HEK293 (cell line): ENCODE results near the gene NAT16.

ENCODE experiments used
- GLIS1 ChIP-seq: fragments of 450-650 bp; formaldehyde crosslinking; IDR thresholded peaks from 2 replicates; pipeline ENCODE4 v1.5.1; 2016; ENCODE audit warnings: missing biosample characterization, missing genetic modification characterization
- GLIS2 ChIP-seq: fragments of 450-650 bp; formaldehyde crosslinking; IDR thresholded peaks from 2 replicates; pipeline ENCODE4 v1.5.1; 2016; ENCODE audit warnings: missing biosample characterization, missing genetic modification characterization
- HOXA7 ChIP-seq: sonication (generic); formaldehyde crosslinking; IDR thresholded peaks from 2 replicates; pipeline ENCODE4 v1.8.1; 2022; ENCODE audit warnings: missing genetic modification reagents, borderline replicate concordance
- KLF9 ChIP-seq: fragments of 450-650 bp; formaldehyde crosslinking; IDR thresholded peaks from 2 replicates; pipeline ENCODE4 v1.5.1; 2016; ENCODE audit warnings: missing biosample characterization, missing genetic modification characterization, low read depth
- MZF1 ChIP-seq: fragments of 450-650 bp; formaldehyde crosslinking; IDR thresholded peaks from 2 replicates; pipeline ENCODE4 v1.5.1; 2017; ENCODE audit warnings: missing biosample characterization, missing genetic modification characterization, borderline replicate concordance
- PRDM1 ChIP-seq: fragments of 450-650 bp; formaldehyde crosslinking; IDR thresholded peaks from 2 replicates; pipeline ENCODE4; 2016; ENCODE audit warnings: missing biosample characterization, missing genetic modification characterization
- SP2 ChIP-seq: fragments of 450-650 bp; formaldehyde crosslinking; IDR thresholded peaks from 2 replicates; pipeline ENCODE4 v1.5.1; 2016; ENCODE audit warnings: missing biosample characterization, missing genetic modification characterization
- ZBTB20 ChIP-seq: fragments of 450-650 bp; formaldehyde crosslinking; IDR thresholded peaks from 2 replicates; pipeline ENCODE4 v1.5.1; 2016; ENCODE audit warnings: missing biosample characterization, missing genetic modification characterization
- ZNF121 ChIP-seq: fragments of 450-650 bp; formaldehyde crosslinking; IDR thresholded peaks from 2 replicates; pipeline ENCODE4 v1.5.1; 2016; ENCODE audit warnings: missing biosample characterization, missing genetic modification characterization
- ZNF157 ChIP-seq: fragments of 450-650 bp; formaldehyde crosslinking; IDR thresholded peaks from 2 replicates; pipeline ENCODE4 v1.5.1; 2016; ENCODE audit warnings: missing biosample characterization, missing genetic modification characterization
- ZNF202 ChIP-seq: fragments of 450-650 bp; formaldehyde crosslinking; IDR thresholded peaks from 2 replicates; pipeline ENCODE4 v1.5.1; 2016; ENCODE audit warnings: missing biosample characterization, missing genetic modification characterization, borderline replicate concordance
- ZNF426 ChIP-seq: fragments of 450-650 bp; formaldehyde crosslinking; IDR thresholded peaks from 2 replicates; pipeline ENCODE4 v1.5.1; 2017; ENCODE audit warnings: missing biosample characterization, missing genetic modification characterization, mild to moderate bottlenecking, inconsistent platforms, moderate library complexity
- ZNF48 ChIP-seq: fragments of 450-650 bp; formaldehyde crosslinking; IDR thresholded peaks from 2 replicates; pipeline ENCODE4 v1.5.1; 2016; ENCODE audit warnings: missing biosample characterization, missing genetic modification characterization
- ZNF521 ChIP-seq: fragments of 450-650 bp; formaldehyde crosslinking; IDR thresholded peaks from 2 replicates; pipeline ENCODE4 v1.5.1; 2017; ENCODE audit warnings: missing biosample characterization, mild to moderate bottlenecking, missing genetic modification characterization
- ZNF530 ChIP-seq: fragments of 450-650 bp; formaldehyde crosslinking; IDR thresholded peaks from 2 replicates; pipeline ENCODE4 v1.5.1; 2016; ENCODE audit warnings: low read depth, missing biosample characterization, missing genetic modification characterization
- ZNF548 ChIP-seq: fragments of 450-650 bp; formaldehyde crosslinking; IDR thresholded peaks from 2 replicates; pipeline ENCODE4 v1.5.1; 2016; ENCODE audit warnings: missing biosample characterization, missing genetic modification characterization
- ZNF707 ChIP-seq: fragments of 450-650 bp; formaldehyde crosslinking; IDR thresholded peaks from 2 replicates; pipeline ENCODE4 v1.5.1; 2016; ENCODE audit warnings: missing biosample characterization, missing genetic modification characterization
- ZNF768 ChIP-seq: fragments of 450-650 bp; formaldehyde crosslinking; IDR thresholded peaks from 2 replicates; pipeline ENCODE4 v1.5.1; 2018; ENCODE audit warnings: missing biosample characterization, mild to moderate bottlenecking, missing genetic modification characterization
- TF ChIP-seq, protein P1 (sequence below): fragments of 450-650 bp; formaldehyde crosslinking; IDR thresholded peaks from 2 replicates; pipeline ENCODE4 v1.5.1; 2016; ENCODE audit warnings: missing biosample characterization, missing genetic modification characterization, borderline replicate concordance
- TF ChIP-seq, protein P2 (sequence below): fragments of 450-650 bp; formaldehyde crosslinking; IDR thresholded peaks from 2 replicates; pipeline ENCODE4 v1.5.1; 2016; ENCODE audit warnings: missing biosample characterization, missing genetic modification characterization
- TF ChIP-seq, protein P3 (sequence below): fragments of 450-650 bp; formaldehyde crosslinking; IDR thresholded peaks from 2 replicates; pipeline ENCODE4 v1.5.1; 2016; ENCODE audit warnings: missing biosample characterization, missing genetic modification characterization
- TF ChIP-seq, protein P4 (sequence below): fragments of 450-650 bp; formaldehyde crosslinking; IDR thresholded peaks from 2 replicates; pipeline ENCODE4 v1.5.1; 2016; ENCODE audit warnings: missing biosample characterization, missing genetic modification characterization
- TF ChIP-seq, protein P5 (sequence below): IDR thresholded peaks from 2 replicates; pipeline ENCODE4 v1.6.1; 2011; ENCODE audit warnings: mild to moderate bottlenecking, low read depth, low read length, borderline replicate concordance
- TF ChIP-seq, protein P6 (sequence below): fragments of 450-650 bp; formaldehyde crosslinking; conservative IDR thresholded peaks from 2 replicates; pipeline ENCODE4 v1.5.1; 2016; ENCODE audit warnings: low read depth, missing biosample characterization, missing genetic modification characterization

Gene NAT16

DNA sequence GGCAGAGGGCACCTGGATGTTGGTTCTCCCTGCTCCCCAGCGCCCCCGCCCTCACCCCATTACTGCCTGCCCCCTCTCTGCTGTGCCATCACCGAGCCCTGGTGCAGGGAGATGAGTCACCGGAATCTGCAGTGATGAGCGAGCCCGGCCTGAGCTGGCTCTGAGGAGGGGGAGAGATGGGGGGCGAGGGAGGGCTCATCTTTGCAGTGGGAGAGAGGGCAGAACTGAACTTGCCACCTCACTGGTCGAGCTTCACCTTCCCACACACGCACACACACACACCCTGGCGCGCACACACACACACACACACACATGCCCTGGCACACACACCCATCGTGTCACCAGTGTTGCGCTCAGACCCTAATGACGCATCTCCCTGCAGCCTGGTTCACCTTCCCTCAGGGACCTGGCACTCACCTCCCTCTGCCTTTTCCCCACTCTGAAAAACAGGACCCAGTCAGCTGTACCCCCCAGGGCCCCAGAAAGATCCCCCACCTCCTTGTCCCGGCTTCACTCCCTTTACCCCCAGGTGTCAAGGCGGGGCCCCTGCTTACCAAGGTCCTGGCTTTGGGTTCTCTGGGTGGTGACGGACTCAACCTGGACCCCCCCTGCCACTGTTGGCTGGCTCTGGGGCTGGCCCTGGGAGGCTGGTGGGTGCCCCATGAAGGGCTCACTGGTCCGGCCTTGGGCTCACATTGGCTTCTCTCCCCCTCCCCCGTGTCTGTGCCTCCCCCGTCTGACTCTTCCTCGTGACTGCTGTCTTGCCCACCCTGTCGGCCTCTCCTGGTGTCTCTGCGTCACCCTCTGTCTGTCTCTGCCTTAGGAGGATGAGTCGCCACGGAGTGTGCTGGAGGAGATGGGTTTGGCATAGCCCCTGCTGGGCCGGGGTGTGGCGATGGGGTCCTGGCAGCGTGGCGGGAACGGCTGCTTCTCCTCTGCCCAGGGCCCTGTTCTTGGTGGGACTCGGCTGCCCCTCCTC, 20.1 kb downstream of the NAT16 start (continued):
- TF ChIP-seq, protein P1, sequence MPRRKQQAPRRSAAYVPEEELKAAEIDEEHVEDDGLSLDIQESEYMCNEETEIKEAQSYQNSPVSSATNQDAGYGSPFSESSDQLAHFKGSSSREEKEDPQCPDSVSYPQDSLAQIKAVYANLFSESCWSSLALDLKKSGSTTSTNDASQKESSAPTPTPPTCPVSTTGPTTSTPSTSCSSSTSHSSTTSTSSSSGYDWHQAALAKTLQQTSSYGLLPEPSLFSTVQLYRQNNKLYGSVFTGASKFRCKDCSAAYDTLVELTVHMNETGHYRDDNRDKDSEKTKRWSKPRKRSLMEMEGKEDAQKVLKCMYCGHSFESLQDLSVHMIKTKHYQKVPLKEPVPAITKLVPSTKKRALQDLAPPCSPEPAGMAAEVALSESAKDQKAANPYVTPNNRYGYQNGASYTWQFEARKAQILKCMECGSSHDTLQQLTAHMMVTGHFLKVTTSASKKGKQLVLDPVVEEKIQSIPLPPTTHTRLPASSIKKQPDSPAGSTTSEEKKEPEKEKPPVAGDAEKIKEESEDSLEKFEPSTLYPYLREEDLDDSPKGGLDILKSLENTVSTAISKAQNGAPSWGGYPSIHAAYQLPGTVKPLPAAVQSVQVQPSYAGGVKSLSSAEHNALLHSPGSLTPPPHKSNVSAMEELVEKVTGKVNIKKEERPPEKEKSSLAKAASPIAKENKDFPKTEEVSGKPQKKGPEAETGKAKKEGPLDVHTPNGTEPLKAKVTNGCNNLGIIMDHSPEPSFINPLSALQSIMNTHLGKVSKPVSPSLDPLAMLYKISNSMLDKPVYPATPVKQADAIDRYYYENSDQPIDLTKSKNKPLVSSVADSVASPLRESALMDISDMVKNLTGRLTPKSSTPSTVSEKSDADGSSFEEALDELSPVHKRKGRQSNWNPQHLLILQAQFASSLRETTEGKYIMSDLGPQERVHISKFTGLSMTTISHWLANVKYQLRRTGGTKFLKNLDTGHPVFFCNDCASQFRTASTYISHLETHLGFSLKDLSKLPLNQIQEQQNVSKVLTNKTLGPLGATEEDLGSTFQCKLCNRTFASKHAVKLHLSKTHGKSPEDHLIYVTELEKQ (tag by site-specific recombination), result no peak
- TF ChIP-seq, protein P2, sequence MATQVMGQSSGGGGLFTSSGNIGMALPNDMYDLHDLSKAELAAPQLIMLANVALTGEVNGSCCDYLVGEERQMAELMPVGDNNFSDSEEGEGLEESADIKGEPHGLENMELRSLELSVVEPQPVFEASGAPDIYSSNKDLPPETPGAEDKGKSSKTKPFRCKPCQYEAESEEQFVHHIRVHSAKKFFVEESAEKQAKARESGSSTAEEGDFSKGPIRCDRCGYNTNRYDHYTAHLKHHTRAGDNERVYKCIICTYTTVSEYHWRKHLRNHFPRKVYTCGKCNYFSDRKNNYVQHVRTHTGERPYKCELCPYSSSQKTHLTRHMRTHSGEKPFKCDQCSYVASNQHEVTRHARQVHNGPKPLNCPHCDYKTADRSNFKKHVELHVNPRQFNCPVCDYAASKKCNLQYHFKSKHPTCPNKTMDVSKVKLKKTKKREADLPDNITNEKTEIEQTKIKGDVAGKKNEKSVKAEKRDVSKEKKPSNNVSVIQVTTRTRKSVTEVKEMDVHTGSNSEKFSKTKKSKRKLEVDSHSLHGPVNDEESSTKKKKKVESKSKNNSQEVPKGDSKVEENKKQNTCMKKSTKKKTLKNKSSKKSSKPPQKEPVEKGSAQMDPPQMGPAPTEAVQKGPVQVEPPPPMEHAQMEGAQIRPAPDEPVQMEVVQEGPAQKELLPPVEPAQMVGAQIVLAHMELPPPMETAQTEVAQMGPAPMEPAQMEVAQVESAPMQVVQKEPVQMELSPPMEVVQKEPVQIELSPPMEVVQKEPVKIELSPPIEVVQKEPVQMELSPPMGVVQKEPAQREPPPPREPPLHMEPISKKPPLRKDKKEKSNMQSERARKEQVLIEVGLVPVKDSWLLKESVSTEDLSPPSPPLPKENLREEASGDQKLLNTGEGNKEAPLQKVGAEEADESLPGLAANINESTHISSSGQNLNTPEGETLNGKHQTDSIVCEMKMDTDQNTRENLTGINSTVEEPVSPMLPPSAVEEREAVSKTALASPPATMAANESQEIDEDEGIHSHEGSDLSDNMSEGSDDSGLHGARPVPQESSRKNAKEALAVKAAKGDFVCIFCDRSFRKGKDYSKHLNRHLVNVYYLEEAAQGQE, result no peak
- TF ChIP-seq ZNF202 (tag by site-specific recombination), result no peak
- TF ChIP-seq ZNF48, result no peak
- no peak for TF ChIP-seq ZNF521 (tag by site-specific recombination)
- TF ChIP-seq SP2 (tag by site-specific recombination), result no peak
- TF ChIP-seq HOXA7, result no peak
- TF ChIP-seq ZNF548 (tag by site-specific recombination), result no peak
- TF ChIP-seq KLF9 (tag by site-specific recombination), result no peak
- no peak for TF ChIP-seq ZNF707 (tag by site-specific recombination)
- TF ChIP-seq ZNF157, result 0 out of 2 replicates have a peak, but pooled peaks have one; percentile 12
- TF ChIP-seq ZNF121 (tag by site-specific recombination), result no peak
- TF ChIP-seq, protein P3, sequence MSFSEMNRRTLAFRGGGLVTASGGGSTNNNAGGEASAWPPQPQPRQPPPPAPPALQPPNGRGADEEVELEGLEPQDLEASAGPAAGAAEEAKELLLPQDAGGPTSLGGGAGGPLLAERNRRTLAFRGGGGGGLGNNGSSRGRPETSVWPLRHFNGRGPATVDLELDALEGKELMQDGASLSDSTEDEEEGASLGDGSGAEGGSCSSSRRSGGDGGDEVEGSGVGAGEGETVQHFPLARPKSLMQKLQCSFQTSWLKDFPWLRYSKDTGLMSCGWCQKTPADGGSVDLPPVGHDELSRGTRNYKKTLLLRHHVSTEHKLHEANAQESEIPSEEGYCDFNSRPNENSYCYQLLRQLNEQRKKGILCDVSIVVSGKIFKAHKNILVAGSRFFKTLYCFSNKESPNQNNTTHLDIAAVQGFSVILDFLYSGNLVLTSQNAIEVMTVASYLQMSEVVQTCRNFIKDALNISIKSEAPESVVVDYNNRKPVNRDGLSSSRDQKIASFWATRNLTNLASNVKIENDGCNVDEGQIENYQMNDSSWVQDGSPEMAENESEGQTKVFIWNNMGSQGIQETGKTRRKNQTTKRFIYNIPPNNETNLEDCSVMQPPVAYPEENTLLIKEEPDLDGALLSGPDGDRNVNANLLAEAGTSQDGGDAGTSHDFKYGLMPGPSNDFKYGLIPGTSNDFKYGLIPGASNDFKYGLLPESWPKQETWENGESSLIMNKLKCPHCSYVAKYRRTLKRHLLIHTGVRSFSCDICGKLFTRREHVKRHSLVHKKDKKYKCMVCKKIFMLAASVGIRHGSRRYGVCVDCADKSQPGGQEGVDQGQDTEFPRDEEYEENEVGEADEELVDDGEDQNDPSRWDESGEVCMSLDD (tag by site-specific recombination), result no peak
- TF ChIP-seq, protein P4, sequence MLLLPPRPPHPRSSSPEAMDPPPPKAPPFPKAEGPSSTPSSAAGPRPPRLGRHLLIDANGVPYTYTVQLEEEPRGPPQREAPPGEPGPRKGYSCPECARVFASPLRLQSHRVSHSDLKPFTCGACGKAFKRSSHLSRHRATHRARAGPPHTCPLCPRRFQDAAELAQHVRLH, result no peak
- no peak for TF ChIP-seq PRDM1 (tag by site-specific recombination)
- TF ChIP-seq ZNF768 (tag by site-specific recombination), result no peak
- TF ChIP-seq GLIS2 (tag by site-specific recombination), result peak; percentile 74; the same call in 1 of the 2 replicates
- TF ChIP-seq, protein P5, sequence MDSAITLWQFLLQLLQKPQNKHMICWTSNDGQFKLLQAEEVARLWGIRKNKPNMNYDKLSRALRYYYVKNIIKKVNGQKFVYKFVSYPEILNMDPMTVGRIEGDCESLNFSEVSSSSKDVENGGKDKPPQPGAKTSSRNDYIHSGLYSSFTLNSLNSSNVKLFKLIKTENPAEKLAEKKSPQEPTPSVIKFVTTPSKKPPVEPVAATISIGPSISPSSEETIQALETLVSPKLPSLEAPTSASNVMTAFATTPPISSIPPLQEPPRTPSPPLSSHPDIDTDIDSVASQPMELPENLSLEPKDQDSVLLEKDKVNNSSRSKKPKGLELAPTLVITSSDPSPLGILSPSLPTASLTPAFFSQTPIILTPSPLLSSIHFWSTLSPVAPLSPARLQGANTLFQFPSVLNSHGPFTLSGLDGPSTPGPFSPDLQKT, result no peak
- TF ChIP-seq ZNF426, result no peak
- TF ChIP-seq ZNF530, result no peak
- peak; percentile 95 for TF ChIP-seq GLIS1 (tag by site-specific recombination)
- TF ChIP-seq, protein P6, sequence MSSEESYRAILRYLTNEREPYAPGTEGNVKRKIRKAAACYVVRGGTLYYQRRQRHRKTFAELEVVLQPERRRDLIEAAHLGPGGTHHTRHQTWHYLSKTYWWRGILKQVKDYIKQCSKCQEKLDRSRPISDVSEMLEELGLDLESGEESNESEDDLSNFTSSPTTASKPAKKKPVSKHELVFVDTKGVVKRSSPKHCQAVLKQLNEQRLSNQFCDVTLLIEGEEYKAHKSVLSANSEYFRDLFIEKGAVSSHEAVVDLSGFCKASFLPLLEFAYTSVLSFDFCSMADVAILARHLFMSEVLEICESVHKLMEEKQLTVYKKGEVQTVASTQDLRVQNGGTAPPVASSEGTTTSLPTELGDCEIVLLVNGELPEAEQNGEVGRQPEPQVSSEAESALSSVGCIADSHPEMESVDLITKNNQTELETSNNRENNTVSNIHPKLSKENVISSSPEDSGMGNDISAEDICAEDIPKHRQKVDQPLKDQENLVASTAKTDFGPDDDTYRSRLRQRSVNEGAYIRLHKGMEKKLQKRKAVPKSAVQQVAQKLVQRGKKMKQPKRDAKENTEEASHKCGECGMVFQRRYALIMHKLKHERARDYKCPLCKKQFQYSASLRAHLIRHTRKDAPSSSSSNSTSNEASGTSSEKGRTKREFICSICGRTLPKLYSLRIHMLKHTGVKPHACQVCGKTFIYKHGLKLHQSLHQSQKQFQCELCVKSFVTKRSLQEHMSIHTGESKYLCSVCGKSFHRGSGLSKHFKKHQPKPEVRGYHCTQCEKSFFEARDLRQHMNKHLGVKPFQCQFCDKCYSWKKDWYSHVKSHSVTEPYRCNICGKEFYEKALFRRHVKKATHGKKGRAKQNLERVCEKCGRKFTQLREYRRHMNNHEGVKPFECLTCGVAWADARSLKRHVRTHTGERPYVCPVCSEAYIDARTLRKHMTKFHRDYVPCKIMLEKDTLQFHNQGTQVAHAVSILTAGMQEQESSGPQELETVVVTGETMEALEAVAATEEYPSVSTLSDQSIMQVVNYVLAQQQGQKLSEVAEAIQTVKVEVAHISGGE, result no peak
- no peak for TF ChIP-seq MZF1 (tag by site-specific recombination)
- peak; percentile 60 for TF ChIP-seq ZBTB20 (tag by site-specific recombination)
